ENCODE measurements around the gene EPHB2.

- no peak for TF ChIP-seq CTCF (IDR thresholded peaks at IDR 0.05)
- TF ChIP-seq EZH2 (IDR thresholded peaks at IDR 0.05; ENCODE audit: borderline replicate concordance, insufficient read depth, low read depth, low read length, poor library complexity, severe bottlenecking), result no peak
Observed at GRCh38 chr1:22737374-22738068, 26.9 kb downstream of the EPHB2 start.

All from B cell (primary cell).